ENCODE data around the gene WNT16.
"Not testable (repeated sequence)": the region's sequence is repeated elsewhere in the genome, so short reads cannot be mapped to it uniquely, and the experiment has no call there.

Gene WNT16, protein sequence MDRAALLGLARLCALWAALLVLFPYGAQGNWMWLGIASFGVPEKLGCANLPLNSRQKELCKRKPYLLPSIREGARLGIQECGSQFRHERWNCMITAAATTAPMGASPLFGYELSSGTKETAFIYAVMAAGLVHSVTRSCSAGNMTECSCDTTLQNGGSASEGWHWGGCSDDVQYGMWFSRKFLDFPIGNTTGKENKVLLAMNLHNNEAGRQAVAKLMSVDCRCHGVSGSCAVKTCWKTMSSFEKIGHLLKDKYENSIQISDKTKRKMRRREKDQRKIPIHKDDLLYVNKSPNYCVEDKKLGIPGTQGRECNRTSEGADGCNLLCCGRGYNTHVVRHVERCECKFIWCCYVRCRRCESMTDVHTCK

DNA sequence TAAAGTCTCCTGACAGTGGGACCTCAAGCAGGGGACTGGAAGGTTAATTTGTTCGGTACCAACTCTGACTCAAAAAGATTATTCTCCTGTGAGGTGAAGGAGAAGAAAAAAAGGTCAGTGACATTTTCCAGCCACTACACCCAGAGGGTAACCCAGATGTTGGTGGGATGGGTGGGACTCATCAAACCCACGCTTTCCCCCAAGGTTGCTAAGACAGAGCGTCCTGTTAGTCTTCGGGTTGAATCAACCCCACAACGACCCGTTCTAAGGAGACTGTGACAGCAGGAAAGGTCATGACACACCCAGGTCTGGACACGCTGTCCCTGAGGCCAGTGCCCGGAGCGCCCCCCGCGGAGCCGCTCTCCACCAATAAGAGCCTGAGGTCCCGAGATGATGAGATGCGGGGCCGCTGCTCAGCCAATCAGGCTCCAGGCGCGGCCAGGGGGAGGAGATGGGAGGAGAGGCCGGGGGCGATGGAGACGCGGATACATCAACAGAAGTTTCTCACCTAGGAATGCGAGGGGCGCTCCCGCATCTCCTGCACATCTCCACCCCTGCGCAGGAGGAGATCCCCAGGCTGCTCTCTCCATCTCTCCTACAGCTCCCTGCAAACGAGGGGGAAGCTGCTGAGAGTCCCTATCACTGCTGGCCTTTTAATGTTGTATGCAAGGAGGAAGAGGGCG is at the start of gene WNT16:
WNT16 (plus strand) TSS at position 493 of the 683 bp plus-strand sequence. CDS start 293 bp downstream, outside the sequence.
- DNase-seq (ENCODE audit: low spot score) = peak; percentile 15

DNA sequence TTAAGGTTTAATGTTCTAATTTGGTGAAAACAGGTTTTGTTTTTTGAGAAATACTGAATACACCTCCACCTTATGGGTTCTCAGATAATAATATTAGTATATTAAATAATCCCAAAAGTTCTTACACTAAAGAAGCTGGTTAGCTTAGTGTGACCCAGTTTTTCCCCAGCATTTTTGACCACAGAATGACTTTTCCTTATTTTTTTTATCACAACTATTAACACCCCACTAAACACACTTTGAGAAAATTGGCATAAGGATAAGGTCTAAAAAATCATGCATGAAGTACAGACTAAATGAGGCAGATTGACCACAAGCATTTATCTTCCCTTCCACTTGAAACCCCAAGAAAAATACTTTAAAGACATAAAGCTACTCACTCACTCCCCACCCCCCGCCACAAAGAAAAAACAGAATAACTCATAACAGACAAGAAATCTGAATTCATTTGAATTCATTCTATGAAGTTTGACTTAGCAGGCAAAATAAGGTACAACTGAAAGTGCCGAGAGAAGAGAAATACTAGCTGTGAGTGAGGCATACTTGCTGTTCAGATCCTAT is 49.7 kb upstream of the WNT16 start:
- no peak for DNase-seq (ENCODE audit: low spot score)

DNA sequence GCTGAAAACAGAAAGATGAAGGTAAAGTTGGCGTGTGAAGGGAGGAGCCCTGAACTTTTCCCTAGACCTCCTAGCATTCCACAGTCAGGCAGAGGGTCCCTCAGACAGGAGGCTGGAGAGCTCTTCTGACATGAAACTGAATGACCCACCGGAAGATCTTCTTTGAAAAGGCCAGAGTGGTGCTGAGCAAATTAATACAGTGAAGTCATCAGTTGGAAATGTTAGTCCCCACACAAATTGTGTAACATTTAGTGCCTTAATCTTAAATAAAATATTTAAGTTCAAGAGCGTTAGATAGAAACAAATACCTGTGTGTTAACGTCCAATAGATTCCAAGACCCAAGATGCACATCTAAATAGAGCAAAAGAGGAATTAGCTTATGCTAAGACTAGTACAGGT is 49.0 kb upstream of the WNT16 start:
- DNase-seq (ENCODE audit: low spot score) = no peak

DNA sequence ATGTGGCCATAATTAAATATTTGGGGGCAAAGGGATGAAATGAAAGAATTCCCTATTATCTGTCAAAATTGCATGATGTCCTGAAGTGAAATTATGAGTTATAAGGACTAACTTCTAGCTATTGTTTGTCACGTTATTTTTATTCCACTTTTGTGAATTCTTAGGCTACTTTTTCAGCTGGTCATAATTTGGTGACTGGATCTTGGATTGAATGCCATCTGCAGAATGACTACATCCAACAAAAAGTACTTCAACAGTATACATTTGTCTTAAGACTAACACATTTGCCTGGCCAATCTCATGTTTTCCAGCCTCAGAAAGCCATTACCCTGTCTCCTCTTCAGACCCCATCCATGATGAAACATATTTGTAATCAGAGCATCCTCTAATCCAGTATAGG is 48.1 kb upstream of the WNT16 start:
- no peak for DNase-seq (ENCODE audit: low spot score)

DNA sequence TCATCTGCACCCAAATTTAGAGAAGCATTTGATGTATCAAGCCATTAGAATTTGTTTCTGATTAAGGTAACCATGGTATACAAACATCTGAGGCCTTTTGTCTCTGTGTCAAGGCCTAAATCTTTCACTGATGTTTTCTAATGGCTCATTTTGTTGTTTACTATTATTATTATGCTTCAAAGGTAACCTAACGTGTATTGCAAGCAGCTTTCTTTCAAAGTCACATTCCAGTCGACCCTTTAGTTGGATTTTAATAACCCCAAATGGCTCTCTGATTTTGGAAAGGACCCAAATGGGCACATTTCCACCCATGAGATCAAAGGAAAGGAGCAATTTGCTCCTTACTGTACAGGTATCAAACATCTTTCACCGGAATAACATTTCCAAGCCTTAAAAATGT is 46.7 kb upstream of the WNT16 start:
- DNase-seq (ENCODE audit: low spot score) = no peak

DNA sequence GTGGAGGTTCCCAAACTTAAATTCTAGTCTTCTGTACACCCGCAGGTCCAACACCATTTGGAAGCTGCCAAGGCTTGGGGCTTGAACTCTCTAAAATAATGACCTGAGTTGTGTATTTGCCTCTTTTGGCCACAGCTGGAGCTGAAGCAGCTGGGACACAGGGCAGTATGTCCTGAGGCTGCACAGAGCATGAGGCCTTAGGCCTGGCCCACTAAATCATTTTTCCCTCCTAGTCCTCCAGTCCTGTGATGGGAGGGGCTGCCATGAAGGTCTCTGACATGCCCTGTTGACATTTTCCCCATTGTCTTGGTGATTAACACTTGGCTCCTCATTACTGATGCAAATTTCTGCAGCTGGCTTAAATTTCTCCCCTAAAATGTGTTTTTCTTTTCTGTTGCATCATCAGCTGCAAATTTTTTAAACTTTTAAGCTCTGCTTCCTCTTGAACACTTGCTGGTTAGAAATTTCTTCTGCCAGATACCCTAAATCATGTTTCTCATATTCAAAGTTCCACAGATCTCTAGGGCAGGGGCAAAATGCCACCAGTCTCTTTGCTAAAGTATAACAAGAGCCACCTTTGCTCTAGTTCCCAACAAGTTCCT is 43.6 kb upstream of the WNT16 start:
- DNase-seq (ENCODE audit: low spot score) = no peak

DNA sequence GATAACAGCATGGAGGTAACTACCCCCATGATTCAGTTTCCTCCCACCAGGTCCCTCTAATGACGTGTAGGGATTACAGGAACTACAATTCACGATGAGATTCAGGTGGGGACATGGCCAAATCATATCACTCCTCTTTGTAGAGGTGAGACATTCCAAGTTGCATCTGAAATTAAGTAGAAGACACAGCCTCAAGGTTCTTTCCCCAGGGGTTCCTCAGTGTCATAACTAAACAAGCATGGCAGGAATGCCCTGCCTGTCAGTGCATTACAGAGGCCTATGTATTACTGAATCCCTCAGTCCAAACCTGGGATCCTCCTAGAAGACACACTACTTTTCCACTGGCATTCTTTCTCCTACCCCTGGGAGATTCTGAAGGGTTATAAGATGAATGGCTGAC is 42.6 kb upstream of the WNT16 start:
- DNase-seq (ENCODE audit: low spot score) = no peak

DNA sequence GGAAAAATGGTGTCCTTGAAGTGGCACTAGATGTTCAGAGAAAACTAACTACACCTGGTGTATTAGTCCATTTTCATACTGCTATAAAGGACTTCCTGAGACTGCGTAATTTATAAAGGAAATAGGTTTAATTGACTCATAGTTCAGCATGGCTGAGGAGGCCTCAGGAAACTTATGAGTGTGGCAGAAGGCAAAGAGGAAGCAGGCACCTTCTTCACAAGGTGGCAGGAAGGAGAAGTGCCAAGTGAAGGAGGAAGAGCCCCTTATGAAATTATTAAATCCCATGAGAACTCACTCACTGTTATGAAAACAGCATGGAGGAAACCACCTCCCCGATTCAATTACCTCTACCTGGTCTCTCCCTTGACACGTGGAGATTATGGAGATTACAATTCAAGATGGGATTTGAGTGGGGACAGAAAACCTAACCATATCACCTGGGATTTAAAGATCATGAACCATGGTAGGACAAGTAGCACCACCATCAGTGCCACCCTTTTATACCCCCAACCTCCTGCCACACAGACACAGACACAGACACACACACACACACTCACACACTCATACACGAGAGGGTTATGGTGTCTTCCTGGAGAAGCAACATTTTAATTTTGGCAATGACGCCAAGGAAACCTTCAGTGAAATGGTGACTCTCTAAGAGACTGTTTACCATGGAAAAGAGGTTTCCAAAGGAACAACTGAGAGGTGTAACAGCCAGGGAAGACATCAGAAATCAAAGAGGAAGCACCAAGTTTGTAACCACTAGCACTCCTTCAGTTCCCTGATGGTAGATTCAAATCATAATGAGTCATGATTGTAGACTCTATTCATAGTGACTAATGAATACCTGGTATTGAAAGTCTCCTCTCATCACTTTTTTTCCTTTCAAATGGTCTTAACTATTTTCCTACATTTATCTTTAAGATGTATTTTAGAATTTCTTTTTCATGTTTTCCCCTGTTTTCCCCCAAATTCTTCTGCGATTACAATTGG is 41.8 kb upstream of the WNT16 start:
- no peak for DNase-seq (ENCODE audit: low spot score)

DNA sequence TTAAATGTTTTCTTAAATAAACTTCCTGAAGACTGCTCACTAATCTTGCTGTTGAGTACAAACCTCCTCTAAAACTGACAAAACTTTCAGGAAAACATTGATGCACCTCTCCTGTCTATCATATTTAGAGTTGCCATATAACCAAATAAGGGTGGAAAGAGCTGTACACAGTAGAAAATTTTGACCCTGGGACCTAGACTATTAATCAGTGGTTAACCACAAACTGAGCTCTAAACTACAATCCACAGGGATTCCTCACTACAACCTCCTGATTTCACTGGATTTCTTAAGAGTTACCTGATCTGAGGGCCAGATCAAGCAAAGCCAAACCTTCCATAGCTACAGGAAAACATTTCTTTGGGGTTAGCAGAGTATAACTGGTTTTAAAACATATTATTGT is 39.9 kb upstream of the WNT16 start:
- DNase-seq (ENCODE audit: low spot score) = no peak

DNA sequence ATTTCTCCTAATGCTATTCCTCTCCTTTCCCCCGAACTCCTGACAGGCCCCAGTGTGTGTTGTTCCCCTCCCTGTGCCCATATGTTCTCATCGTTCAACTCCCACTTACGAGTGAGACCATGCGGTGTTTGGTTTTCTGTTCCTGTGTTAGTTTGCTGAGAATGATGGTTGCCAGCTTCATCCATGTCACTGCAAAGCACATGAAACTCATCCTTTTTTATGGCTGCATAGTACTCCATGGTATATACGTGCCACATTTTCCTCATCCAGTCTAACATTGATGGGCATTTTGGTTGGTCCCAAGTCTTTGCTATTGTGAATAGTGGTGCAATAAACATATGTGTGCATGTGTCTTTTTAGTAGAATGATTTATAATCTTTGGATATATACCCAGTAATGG is 38.9 kb upstream of the WNT16 start:
- DNase-seq (ENCODE audit: low spot score) = not testable (repeated sequence)

DNA sequence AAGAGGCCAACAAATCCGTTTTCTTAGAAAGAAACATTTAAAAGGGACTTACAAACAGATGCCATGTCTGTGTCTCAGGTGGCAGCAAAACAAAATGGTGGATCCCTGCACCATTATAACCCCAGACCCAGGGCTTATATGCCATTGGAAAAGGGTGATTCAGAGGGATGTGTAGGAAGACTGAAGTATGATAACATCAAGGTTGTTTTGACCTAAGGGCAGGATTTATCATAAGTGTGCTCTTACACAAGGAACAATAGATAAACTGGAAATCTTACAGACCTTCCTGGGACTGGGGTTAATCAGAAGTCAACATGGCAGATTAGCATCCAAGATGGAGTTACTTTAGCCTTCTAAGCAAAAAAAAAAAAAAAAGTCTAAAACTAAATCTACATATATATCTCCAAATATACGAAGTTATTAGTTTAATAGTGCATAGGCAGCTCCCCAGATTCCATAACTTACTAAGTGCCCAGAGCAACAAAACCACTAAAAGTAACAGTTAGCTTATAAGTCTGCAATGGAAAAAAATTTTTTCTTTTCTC is 34.3 kb upstream of the WNT16 start:
- no peak for DNase-seq (ENCODE audit: low spot score)

DNA sequence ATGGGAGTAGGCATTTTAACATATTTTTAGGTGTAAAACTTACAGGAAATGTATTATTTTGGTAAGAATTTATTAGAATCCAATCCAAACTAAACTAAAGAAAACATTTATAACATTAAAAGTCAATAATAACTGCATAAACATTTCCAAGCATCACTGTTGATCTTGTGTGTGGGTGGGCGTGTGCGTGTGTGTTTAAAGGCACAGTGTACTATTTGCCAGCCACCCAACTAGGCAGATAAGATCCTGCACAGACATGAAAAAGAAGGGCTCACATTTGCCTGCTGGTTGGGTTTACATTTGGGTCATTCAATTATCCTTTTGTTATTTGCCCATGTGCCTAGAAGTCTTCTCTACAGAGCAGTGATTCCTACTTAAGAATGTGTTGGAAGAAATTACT is 31.0 kb upstream of the WNT16 start:
- DNase-seq (ENCODE audit: low spot score) = no peak

DNA sequence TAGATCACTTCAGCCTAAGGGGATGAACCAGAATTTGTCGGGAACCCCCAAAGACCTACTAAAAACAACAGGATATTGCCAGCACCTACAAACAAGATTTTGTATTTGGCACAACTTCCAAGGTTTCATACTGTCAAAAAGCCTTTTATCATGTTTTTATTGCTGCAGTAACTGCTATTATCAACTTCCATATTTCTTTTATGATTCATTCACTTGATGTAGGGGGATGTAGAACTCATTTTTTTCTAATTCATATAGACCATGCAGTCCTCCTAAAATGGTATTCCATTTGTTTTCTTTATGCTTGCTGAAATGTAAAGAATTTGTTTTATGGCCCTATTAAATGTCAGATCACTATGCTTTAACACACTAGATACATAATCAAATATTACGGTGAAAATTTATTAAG is 30.0 kb upstream of the WNT16 start:
- DNase-seq (ENCODE audit: low spot score) = no peak

DNA sequence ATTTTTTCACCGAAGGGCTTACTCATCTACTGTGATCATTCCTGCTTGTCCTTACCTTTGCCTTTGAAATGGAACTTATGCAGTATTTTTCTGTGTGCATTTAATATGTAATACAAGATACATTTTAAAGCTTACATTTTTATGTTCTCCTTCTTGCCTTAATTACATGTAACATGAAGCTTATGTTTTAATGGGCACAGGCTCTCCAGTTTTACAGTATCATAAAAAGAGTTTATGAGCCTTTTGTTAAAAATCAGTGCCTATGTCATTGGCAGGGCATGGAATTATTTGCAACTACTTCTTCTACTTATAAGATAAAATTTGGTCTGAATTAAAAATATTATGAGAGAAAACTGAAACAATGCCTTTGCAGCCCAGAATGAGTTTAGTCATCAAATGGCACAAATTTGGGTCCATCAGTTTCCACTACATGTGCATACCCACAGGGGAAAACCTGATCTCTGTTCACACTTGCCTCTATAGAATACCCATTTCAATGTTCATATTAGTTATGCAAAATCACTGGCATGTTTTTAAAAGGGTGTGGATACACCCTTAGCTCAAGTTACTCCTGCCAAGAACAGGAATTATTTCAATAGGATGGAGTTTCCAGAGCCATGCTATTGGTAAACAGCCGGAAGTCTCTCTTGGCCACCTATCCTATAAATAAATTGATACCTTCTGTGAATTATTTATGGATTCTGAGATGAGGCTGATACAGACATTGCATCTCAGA is 27.9 kb upstream of the WNT16 start:
- DNase-seq (ENCODE audit: low spot score) = no peak

DNA sequence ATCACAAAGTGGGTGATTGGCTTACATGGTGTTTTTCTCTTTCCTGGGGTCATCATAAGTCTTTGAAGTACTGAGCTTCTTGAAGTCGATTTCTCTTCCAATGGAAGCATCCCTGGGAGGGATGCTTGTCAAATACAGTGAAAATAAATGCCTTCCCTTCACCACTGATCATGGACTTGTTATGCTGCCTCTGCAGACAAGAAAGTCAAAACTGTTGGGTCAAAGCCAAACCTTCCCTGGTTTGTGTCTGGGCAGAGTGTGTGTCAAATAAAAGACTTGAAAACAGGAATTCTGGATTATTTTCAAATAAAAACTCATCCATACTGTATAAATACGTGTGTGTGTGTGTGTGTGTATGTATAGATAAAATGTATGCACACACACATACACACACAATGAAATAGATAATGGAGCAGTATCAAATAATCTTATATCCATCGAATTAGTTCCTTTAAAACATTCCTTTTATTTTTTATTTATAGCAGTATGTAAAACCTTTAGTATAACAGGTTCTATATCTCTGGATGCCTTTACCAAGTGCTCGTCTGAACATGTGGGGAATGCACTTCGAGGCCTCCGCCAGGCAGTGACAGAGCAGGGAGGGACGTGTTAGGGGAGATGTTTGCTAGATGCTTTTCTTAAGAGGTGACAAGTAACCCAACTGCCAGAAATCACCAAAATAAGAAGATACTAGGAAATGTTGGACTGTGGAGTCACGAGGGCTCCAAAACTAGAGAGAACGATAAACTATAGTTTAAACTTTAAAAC is 27.2 kb upstream of the WNT16 start:
- DNase-seq (ENCODE audit: low spot score) = no peak

DNA sequence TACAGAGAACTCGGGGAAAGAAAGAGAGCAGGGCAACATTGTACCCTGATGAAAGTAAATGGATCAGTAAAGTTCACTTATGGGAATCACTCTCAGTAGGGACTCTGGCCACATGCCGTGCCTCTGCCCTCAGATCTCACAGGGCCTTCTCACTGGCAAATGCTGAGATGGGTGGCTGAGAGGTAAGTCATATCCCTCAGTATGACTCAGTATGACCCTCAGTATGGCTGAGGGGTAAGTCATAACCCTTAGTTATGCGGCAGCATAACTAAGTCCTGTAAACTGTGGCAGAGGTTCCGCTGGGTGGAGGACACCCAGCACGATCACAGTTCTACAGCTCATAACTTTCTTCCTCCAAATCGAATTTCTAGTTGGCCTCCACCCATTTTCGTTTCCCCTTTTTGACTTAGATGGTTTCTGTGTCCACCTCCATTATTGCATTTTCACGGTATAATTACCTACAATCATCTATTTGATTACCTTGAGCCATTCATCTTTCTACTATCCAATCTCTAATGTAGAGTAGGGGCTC is 26.5 kb upstream of the WNT16 start:
- DNase-seq (ENCODE audit: low spot score) = no peak

DNA sequence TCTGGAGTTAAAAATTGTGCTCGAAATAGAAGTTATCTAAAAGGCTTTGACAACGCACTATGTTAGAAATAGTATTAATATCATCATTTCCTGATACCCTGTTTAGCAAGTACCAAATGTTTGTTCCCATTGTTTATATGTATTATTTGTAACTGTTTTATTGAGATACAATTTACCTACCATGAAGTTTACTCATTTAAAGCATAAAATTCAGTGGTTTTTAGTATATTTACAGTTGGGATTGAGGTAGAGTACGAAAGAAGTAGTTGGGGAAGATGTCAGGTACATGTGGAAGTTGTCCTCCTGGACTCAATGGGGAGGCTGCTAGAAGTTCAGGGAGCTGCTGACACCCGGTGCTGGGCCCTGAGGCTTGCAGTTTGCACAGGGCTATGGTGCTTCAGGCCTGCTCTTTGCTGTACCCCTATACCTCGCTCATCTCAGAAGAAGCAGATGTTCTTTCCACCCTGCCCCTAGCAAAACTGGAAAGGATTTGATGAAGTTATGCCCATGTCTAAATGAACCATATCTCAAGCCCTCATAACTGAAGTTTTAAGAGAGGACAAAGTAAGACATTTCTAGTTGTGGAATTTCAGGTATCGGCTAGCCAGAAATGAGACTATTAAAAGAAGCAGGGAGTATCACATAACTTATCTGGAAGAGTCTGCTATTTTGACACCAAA is 25.2 kb upstream of the WNT16 start:
- DNase-seq (ENCODE audit: low spot score) = no peak

DNA sequence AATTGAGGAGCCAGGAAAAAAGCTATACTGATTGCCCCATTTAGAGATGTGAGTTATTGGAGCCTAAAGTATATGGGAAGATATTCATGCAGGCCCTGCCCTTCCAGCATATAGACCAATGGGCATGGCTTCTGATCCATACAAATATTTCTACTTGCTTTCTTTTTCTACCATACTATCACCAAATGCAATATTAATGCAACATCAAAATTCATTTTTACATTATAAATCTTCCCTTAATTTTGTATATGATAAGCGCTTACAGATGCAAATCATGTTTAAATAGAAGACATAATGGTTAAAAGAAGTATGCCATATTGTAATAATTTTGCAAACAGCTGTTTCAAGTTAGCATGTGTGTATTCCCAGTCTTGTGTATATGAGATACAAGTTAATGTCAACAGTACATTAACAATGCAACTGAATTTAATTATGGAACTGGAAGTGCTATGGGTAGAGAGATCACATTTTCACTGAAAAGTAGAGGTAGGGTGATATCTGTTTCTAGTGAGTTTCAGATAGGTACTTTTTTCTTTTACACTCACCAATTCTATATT is 24.6 kb upstream of the WNT16 start:
- no peak for DNase-seq (ENCODE audit: low spot score)

DNA sequence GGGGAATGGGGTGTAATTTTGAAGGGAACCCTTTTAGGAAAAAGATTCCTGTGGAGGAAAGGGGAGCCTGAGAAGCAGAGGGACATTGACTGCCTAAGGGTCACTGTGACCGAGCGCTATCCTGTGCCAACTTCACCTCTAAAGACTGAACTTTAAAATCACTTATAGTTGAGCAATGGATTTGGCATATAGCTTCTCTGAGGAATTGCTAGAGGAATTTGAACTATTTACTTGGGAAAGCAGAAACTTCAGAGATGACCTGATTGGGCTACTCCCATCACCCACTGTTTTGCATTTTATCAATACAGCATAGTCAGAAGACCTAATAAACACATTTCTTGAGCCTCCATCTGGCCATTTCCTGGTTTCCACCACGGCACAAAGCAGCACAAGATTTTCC is 23.7 kb upstream of the WNT16 start:
- DNase-seq (ENCODE audit: low spot score) = no peak

All from germinal center (tissue), 1 donor.